MV-4-11 (cell line): ENCODE results near the gene MIA.
"Not testable (repeated sequence)": the region's sequence is repeated elsewhere in the genome, so short reads cannot be mapped to it uniquely, and the experiment has no call there.

Experiments
- DNase-seq: peaks from one replicate; lab custom pipeline; 2025; lab: John Stamatoyannopoulos, UW

The MIA gene

DNA sequence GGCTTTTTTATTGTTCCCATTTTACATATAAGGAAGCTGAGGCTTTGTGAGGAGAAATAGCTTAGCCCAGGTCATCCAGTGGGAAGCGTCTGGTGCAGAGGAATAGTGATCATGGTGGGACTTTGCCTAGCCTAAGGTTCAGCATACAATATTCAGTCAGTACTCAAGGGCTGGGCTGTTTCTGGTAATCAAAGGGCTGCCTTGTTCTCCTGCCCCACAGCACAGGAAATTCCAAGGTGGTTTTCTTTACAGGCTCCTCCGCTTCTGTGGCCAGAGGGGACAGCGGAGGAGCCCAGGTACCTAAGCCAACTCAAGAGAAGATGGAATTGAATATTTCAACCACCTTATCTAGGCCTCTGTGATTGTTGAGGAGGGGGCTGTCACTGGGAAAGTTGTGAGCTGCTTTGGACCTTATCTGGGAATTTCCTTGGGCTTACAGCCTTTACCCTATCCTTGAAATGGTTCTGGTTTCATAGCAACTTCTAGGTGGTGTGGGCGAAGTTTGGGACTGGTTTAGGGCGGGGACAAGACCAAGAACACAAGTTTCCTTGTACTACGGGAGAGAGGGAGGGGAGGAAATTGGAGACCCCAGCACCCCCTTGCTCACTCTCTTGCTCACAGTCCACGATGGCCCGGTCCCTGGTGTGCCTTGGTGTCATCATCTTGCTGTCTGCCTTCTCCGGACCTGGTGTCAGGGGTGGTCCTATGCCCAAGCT, at the start of gene MIA:
MIA (plus strand) TSS at position 606 of the 716 bp plus-strand sequence; CDS start at position 628, 22 bp downstream.
- DNase-seq: no peak

DNA sequence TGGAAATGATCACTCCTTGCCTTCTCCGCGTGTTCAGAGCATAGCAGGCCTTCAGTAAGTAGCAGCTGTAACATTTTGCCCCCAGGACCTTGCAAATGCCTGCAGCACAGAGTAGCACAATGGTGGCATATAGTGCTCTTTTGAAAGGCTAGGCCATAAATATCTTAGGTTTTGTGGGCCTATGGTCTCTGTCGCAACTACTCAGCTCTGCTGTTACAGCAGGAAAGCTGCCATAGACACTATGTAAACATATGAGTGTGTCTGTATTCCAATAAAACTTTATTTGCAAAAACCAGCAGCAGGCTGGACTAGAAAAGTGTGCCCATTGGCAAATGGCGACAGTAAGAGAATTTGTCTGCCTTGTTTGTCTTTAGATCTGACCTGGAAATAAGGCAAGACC, 49.0 kb upstream of the MIA start:
- DNase-seq: peak; percentile 78

DNA sequence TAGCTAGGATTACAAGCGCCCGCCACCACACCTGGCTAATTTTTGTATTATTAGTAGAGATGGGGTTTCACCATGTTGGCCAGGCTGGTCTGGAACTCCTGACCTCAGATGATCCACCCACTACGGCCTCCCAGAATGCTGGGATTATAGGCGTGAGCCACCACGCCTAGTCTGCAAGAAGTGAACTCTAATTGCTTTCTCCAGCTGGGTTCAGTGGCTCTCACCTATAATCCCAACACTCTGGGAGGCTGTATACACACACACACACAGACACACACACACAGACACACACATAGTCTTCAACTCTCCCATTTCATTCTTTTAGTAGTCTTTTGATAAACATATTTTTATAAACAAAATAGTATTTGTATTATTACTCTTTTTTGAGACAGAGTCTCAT, 45.3 kb upstream of the MIA start:
- not testable (repeated sequence) for DNase-seq

DNA sequence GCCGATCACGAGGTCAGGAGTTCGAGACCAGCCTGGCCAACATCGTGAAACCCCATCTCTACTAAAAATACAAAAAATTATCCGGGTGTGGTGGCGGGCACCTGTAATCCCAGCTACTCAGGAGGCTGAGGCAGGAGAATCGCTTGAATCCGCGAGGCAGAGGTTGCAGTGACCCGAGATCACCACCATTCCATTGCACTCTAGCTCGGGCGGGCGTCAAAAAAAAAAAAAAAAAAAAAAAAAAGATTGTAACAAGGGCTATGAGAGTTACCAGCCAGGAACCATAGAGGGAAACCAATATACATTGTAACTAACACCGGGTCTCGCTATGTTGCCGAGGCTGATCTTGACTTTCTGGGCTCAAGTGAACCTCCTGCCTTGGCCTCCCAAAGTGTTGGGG, 43.0 kb upstream of the MIA start:
- not testable (repeated sequence) for DNase-seq

DNA sequence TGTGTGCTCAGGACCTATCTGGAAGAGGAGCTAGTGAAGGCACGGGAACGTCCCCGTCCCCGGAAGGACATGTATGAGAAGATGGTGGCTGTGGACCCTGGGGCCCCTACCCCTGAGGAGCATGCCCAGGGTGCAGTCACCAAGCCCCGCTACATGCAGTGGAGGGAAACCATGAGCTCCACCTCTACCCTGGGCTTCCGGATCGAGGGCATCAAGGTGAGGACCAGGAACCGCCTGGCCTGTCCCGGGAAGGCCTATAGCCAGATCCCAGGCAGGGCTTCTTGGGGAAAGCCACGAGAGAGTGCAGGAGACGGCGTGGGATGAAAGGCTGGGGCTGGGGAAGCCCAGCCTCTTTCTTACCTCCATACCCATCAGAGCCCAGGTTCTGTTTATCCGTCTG, 42.2 kb upstream of the MIA start:
- no peak for DNase-seq

DNA sequence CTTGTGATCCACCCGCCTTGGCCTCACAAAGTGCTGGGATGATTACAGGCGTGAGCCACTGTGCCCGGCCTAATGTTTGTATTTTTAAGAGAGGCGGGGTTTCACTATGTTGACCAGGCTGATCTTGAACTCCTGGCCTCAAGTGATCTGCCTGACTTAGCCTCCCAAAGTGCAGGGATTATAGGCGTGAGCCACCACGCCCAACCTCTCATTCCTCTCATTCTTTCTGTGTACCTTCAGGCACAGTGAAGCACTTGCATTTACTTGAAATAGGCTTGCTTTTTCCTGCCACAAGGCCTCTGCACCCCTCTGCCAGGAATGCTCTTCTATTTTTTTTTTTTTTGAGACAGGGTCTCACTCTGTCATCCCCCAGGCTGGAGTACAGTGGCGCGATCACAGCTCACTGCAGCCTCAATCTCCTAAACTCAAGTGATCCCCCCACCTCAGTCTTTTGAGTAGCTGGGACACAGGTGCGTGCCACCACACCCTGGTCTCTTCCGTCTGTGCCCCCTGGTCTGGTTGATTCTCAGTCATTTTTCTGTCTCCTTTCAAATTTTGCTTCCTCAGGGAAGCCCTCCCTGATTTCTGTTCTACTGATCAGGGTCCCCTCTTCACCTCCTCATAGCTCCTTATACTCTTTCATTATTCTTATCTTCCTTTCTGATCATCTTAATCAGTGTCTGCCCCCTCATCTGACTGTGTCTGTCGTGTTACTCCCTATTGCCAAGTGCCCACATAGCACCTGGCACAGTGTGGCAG, 40.1 kb upstream of the MIA start:
- DNase-seq: no peak

DNA sequence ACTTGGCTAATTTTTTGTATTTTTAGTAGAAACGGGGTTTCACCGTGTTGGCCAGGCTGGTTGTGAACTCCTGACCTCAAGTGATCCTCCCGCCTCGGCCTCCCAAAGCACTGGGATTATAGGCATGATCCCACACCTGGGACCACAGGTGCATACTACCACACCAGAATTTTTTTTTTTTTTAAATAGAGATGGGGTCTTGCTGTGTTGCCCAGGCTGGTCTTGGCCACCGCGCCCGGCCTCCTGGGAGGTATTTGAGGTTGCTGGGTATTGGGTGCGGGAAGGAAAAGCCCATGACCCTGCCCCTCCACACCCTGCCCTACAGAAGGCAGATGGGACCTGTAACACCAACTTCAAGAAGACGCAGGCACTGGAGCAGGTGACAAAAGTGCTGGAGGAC, 38.7 kb upstream of the MIA start:
- no peak for DNase-seq

DNA sequence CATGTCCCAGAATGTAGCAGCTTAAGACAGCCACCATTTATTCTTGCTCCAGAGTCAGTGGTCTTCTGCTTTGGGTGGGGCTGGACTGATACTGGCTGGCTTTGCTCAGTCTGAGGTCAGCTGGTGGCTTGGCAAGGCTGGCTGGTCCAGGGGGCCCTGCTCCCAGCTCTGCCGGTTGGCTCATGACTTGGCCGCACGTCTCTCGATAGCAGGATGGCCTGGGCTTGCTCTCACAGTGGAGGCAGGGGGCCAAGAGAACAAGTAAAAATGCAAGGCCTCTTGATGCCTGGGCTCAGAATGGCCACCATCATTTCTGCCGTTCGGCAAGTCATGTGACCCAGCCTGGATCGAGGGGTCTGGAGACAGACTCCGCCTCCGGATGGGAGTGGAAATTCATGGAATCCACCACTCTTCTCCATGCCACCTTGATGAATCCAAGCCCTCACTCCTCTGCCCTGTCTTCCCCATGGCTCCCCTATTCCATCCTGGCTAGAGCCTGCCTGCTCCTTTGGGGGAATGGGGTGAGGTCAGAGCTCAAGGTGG, 38.1 kb upstream of the MIA start:
- no peak for DNase-seq

DNA sequence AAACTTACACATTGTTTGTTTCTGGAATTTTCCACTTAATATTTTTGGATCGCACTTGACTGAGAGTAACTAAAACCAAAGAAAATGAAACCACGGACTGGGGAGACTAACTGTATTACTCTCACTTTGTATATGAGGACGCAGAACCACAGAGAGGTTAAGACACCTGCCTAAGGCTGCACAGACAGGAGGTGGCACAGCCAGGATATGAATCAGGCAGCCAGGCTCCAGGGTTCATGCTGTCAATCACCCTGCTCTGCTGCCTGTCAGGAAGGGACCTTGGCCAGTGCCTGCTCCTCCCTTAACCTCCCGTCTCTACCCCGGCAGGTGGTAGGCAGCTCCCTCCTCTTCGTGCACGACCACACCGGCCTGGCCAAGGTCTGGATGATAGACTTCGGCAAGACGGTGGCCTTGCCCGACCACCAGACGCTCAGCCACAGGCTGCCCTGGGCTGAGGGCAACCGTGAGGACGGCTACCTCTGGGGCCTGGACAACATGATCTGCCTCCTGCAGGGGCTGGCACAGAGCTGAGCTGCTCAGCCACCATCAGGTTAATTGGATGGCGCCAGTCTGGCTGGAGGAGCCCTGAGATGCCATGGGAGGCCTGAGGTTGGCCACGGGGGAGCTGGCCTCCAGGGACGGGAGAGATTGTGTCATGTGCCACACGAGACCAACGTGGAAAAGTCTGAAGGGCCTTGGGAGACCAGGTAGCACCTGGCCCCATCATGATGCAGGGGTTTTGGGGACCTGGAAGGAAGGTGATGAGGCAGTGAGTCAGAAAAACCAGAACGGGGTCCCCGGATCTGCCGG, 36.1 kb upstream of the MIA start:
- no peak for DNase-seq

DNA sequence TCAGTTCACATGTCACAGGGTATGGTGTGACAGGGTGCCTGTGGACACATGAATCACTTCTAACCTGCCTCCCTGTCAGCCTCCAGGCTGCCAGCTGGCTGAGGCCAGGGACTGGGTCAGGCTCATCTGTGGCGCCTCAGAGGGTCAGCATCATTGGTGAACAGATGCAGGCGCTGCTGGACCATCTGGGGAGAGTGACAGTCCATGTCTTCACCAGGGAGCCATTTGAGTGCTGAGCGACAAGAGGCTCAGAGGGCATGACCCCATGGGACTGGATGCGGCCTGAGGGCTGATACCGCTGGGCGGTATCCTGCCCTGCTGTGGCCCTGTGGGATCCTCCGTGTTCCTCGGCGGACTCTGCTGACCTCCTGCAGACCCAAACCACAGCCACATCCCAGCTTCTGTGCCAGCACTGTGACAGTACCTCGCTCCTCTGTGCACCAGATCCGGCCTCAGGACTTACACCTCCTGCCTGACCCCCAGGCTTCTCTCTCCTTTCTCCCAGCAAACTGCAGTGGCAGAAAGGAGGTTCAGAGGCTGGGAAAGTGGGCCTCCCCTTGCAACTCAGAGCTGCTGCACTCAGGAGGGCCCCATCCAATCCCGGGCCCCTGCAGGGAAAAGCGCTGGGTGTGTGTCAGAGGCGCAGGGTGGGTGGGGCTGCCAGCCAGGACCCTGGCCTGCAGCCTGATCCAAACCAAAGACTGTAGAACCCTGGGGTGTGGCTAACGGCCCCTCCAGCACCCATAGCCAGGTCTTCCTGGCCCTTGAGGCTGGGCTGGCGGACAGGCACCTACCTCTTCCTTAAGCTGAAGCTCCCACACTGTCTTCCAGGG, 35.2 kb upstream of the MIA start:
- peak; percentile 53 for DNase-seq

DNA sequence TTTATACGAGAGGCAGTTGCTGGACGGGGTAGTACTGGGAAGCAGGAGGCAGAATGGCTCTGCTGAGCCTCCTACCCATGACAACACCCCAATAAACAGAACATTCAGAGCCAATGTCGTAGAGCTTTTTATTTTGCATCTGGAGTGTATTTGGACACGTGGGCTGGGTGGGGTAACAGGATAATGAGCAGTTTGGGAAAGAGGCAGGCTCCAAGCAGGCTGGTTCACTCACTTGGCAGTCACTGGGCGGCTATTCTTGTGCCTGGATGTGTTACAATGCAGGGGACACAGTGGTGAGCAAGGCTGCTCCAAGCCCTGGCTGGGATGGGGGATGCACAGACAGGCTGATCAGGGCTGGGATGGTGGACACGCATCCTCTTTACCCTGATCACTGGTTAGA, 34.6 kb upstream of the MIA start:
- no peak for DNase-seq

DNA sequence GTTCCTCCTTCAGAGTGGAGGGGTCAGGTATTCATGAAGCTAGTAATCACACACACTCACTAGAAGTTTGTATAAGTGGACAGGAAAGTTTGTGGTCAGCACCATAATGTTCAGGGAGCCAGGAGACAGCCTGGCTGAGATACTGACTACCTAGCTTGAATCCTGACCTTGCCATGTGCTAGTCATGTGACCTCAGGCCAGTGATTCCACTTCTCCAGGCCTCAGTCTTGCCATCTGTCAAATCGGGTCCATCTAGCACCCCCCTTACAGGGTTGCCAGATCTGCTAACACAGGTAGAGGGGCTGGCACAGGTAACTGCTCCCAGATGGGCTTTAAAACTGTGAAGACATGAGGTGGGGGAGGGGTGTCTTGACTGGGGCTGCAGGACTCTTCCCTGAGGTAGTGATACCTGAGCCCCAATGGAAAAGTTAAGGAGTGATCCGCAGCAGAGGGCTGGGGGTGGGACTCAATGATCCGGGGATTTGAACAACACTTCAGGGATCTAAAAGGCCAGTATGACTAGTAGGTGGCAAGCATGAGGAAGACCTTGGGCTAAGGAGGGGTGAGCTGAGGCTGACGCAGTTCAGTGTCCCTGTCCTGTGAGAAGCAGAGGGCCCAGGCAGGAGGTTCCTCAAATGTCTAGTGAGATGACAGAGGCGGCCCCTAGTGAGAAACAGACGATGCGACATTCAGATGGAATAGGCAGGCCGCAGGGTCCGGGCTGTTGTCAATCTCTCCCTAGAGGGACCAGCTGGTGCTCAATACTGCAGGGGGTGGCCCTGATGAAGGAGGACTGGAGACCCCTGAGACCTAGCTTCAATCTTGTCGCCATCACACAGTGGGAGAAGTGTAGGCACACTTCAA, 33.6 kb upstream of the MIA start:
- DNase-seq: peak; percentile 23

DNA sequence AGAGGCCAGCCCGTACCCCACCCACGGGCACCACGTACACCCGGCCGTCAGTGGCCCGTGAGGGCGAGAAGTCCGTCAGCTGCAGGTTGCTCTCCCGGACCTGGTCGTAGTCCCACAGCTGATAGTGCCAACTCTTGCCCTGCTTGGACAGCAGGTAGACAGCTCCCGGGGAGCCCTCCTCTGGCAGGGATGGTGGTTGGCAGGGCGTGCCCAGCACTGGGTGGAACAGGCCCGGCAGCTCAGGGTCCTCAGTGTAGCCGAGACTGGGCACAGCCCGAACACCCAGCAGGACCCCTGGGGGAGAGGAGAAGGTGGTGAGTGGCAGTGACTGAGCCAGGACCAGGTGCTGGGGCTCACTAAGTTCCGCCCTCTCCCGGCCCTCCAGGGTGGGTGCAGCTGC, 32.8 kb upstream of the MIA start:
- no peak for DNase-seq

DNA sequence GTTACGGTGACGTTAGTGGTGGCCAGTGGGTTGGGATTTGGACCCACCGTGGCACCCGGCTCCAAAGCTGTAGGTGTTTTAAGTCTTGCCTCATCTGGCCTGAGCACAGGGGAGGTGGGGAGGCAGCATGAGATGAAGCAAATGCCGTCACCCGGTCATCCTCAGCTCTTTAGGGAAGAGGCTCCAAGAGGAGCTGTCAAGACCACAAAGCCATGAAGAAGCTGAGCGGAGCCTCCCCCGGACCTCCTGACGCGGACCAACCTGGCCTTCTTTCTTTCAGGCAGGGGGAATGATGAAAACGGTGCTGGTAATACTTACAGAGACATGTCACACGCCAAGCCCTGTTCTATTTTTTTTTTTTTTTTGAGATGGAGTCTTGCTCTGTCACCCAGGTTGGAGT, 32.4 kb upstream of the MIA start:
- no peak for DNase-seq

DNA sequence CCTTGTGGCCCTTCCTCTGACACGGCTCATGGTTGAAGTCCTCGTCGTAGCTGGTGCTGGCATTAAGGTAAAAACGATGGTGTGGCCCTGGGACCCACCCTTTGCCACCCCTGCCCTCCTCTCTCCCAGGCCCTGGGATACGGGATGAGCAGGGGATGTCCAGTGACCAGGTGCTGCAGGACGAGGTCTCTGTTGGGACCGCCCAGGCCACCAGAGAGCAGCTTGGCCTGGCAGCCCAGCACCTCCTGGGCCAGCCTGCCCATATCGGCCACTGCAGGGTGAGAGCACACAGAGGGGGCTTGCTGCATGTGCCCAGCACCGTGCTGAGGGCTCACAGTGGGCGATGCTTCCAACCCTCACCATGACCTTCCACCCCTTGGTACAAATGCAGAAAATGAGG, 31.4 kb upstream of the MIA start:
- no peak for DNase-seq

DNA sequence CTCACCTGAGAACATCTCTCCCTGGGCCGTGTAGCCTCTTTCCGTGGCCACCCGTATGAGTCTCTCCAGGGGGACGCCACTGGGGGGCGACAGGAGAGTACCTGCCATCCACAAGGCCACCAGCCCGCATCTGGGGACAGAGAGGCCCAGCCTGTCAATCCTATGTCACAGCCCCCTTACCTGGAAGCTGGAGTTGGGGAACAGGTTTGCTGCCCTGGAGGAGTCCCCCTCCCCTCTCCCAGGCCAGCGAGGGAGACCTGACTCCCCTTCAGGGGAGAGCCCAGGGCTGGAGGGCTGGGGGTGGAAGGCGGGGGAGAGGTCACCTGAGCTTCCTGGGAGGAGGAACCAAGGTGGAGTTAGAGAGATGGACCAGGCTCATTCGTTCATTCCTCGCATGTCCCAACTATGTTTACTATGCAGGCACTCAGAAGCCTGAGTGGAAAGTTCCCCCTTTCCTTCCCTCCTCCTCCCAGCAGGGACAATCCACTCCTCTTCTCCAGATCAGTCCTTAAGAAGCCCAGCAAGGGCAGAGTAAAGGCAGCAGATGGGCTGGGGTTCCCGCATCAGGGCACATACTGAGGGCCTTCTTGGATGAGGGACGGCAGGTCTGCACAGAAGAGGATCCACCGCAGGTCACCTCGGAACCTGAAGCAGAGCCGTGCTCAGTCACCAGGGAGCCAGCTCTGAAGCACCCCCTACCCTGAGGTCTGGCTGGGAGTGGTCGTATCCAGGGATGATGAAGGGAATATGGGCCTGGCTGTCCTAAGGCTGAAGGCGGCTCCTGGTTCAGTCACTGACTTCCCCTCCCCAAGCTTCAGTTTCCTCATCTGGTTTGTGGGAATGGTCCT, 30.5 kb upstream of the MIA start:
- DNase-seq: no peak

DNA sequence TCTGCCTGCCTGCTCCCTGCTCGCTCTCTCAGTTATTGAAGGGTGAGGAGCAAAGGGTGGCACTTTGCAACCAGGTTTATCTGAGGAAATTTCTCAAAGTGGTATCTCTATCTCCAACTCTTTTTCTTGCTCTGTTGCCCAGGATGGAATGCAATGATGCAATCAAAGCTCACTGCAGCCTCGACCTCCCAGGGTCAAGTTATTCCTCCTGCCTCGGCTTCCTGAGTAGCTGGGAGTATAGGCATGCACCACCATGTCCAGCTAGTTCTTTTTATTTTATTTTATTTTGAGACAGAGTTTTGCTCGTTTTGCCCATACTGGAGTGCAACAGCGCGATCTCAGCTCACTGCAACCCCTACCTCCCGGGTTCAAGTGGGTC, 29.9 kb upstream of the MIA start:
- no peak for DNase-seq

DNA sequence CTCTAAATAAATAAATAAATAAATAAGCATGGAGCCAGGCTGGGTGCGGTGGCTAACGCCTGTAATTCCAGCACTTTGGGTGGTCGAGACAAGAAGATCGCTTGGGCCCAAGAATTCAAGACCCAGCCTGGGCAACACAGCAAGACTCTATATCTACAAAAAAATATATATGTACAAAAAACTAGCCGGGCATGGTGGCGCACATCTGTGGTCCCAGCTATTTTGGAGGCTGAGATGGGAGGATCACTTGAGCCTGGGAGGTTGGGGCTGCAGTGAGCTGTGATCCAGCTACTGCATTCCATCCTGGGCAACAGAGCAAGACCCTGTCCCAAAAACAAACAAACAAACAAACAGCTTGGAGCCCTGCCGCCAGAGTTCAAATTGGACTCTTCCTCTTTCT, 27.8 kb upstream of the MIA start:
- DNase-seq: no peak

DNA sequence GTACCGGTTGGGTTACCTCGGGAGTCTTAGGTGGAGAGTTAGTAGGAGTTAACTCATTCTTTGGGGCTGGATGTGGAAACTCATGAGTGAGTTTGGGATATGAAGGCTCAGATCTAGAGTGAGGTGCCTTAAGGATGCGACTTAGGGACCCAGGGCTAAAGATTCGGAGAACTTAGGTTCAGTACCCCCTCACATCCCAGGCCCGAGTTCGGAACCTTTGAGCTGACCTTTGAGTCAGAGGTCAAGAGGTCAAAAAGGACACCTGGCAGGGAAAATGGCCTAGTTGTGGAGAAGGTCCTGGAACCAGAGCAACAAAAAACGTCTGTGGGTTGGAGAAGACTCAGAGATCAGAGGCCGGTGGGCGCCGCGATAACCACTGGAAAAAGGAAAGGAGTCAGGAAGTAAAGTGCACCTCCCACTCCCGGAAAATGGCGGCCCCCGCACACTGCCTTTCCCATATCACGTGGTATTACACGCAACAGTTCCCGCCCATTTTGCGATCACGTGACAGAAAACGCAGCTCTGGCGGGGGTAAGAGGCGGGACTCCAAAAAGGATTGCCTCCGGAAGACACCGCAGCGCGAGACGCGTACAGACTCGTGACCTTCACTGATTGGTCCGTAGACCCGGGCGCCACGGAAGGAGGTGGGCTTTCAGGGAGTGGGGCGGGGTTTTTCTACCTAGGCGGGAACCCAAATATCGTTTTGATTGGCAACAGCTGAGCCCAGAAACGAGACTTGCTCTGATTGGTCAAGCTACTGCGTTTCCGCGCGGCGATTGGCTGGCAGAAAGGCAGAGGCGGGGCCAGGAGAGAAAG, 25.1 kb upstream of the MIA start, which contains the start of gene ACTMAP:
ACTMAP (minus strand) TSS at position 420 of the 816 bp plus-strand sequence. CDS start 674 bp downstream, outside the sequence.
- peak; percentile 100 for DNase-seq
